IMR-90 (cell line): ENCODE measurements around the gene KCNH2. TPM values are rescaled to one million over a fixed set of nuclear protein-coding genes. Genes with fewer than 3 reads are reported as not detected.

Experiments used
- ATAC-seq: fragments of 200-7000 bp; cut with Tn5 transposase; 2 replicates; pipeline ENCODE4 v1.9.1; 2020; ENCODE audit warnings: low read depth, mild to moderate bottlenecking, moderate library complexity
- BruUV-seq: library from RNA; stranded (reverse); fragments of 400-500 nt; replicated peaks from 2 replicates; lab custom pipeline; 2021; lab: Mats Ljungman, UMichigan
- CTCF ChIA-PET: fragments of 300-600 bp; formaldehyde crosslinking; extraction: SDS; loops from one replicate; lab custom pipeline; 2021; ENCODE audit warnings: antibody characterized with exemption; lab: Yijun Ruan, JAX
- POLR2A ChIA-PET: fragments of 300-600 bp; sonication (Branson Sonifier 250); formaldehyde crosslinking; loops from one replicate; lab custom pipeline; 2022; ENCODE audit warnings: antibody characterized with exemption; ENCODE audit not compliant: unreplicated experiment; lab: Charles Lee
- DNase-seq: peaks from one replicate; pipeline ENCODE4 v3.0.0; 2013
- H2AFZ ChIP-seq: replicated peaks from 2 replicates; pipeline ENCODE3; 2013; ENCODE audit warnings: low read length, mild to moderate bottlenecking; ENCODE audit not compliant: poor library complexity
- H2AK5ac ChIP-seq: 2 replicates; pipeline ENCODE4 v1.6.1; 2013; ENCODE audit warnings: low read depth, low read length, inconsistent platforms
- H2AK9ac ChIP-seq: replicated peaks from 2 replicates; pipeline ENCODE3; 2013; ENCODE audit warnings: mild to moderate bottlenecking, low read depth, low read length, moderate library complexity; ENCODE audit not compliant: poor library complexity
- H2BK120ac ChIP-seq: 2 replicates; pipeline ENCODE4 v1.6.1; 2013; ENCODE audit warnings: low read depth, low read length, inconsistent platforms
- H2BK15ac ChIP-seq: 3 replicates; pipeline ENCODE4 v1.6.1; 2013; ENCODE audit warnings: low read depth, low read length, inconsistent platforms
- H2BK20ac ChIP-seq: 2 replicates; pipeline ENCODE4 v1.6.1; 2013; ENCODE audit warnings: low read depth, mild to moderate bottlenecking, inconsistent platforms, low read length, moderate library complexity
- H2BK5ac ChIP-seq: 2 replicates; pipeline ENCODE4 v1.6.1; 2013; ENCODE audit warnings: mild to moderate bottlenecking, low read depth, low read length, inconsistent platforms; ENCODE audit not compliant: poor library complexity, severe bottlenecking
- H3K14ac ChIP-seq: replicated peaks from 2 replicates; pipeline ENCODE4 v1.6.1; 2013; ENCODE audit warnings: low read depth, low read length, inconsistent platforms
- H3K18ac ChIP-seq: 2 replicates; pipeline ENCODE4 v1.6.1; 2013; ENCODE audit warnings: low read depth, low read length, control low read depth
- H3K23ac ChIP-seq: 2 replicates; pipeline ENCODE4 v1.6.1; 2013; ENCODE audit warnings: low read depth, low read length, inconsistent platforms
- H3K27ac ChIP-seq: 2 replicates; pipeline ENCODE4 v1.5.1; 2013; ENCODE audit warnings: mild to moderate bottlenecking, control low read depth, low read length; ENCODE audit not compliant: insufficient read depth
- H3K27me3 ChIP-seq: 2 replicates; pipeline ENCODE4 v1.6.1; 2013; ENCODE audit warnings: low read length; ENCODE audit not compliant: control insufficient read depth, insufficient read depth
- H3K36me3 ChIP-seq: 2 replicates; pipeline ENCODE4 v1.6.1; 2013; ENCODE audit warnings: low read length, mixed read lengths; ENCODE audit not compliant: control insufficient read depth, insufficient read depth
- H3K4ac ChIP-seq: 2 replicates; pipeline ENCODE4 v1.6.1; 2013; ENCODE audit warnings: low read depth, low read length, inconsistent platforms
- H3K4me1 ChIP-seq: 2 replicates; pipeline ENCODE4 v1.6.1; 2013; ENCODE audit warnings: low read length, mixed read lengths; ENCODE audit not compliant: control insufficient read depth, insufficient read depth
- H3K4me2 ChIP-seq: 2 replicates; pipeline ENCODE4 v1.6.1; 2013; ENCODE audit warnings: low read depth, mild to moderate bottlenecking, control low read depth, low read length, moderate library complexity
- H3K4me3 ChIP-seq: 2 replicates; pipeline ENCODE4 v1.5.1; 2013; ENCODE audit warnings: low read depth, mild to moderate bottlenecking, control low read depth, low read length, moderate library complexity; ENCODE audit not compliant: insufficient read depth
- H3K56ac ChIP-seq: 2 replicates; pipeline ENCODE4 v1.6.1; 2013; ENCODE audit warnings: low read length, inconsistent platforms; ENCODE audit not compliant: insufficient read depth; ENCODE audit errors: extremely low read depth
- H3K79me1 ChIP-seq, 2 experiments: 2 replicates each; pipeline ENCODE4 v1.6.1; 2013; ENCODE audit warnings: low read length in 2 of 2, inconsistent platforms in 1 of 2, low read depth in 1 of 2
- H3K9ac ChIP-seq: 2 replicates; pipeline ENCODE4 v1.6.1; 2013; ENCODE audit warnings: low read depth, low read length, control low read depth
- H3K9me1 ChIP-seq: 2 replicates; pipeline ENCODE4 v1.6.1; 2013; ENCODE audit warnings: low read length, inconsistent platforms; ENCODE audit not compliant: insufficient read depth
- H3K9me3 ChIP-seq: 2 replicates; pipeline ENCODE4 v1.6.1; 2013; ENCODE audit warnings: low read length; ENCODE audit not compliant: control insufficient read depth, insufficient read depth
- H4K20me1 ChIP-seq: 2 replicates; pipeline ENCODE4 v1.6.1; 2013; ENCODE audit warnings: low read length, inconsistent platforms; ENCODE audit not compliant: insufficient read depth
- H4K5ac ChIP-seq: 2 replicates; pipeline ENCODE4 v1.6.1; 2013; ENCODE audit warnings: mild to moderate bottlenecking, low read depth, low read length, control low read depth
- H4K8ac ChIP-seq, 2 experiments: 2 replicates each; pipeline ENCODE4 v1.6.1; 2013; ENCODE audit warnings: low read depth in 2 of 2, low read length in 2 of 2, control low read depth in 1 of 2, inconsistent platforms in 1 of 2
- H4K91ac ChIP-seq: 2 replicates; pipeline ENCODE4 v1.6.1; 2013; ENCODE audit warnings: low read depth, low read length, inconsistent platforms; ENCODE audit not compliant: insufficient read depth
- BHLHE40 ChIP-seq: fragments of 150-350 bp; IDR thresholded peaks from 2 replicates; pipeline ENCODE4 v1.6.1; 2016; ENCODE audit warnings: mild to moderate bottlenecking, low read depth, low read length
- CEBPB ChIP-seq: IDR thresholded peaks from 2 replicates; pipeline ENCODE4 v1.6.1; 2012; ENCODE audit warnings: low read depth, low read length, improper control_type of control experiment
- CHD1 ChIP-seq: IDR thresholded peaks from 2 replicates; pipeline ENCODE4 v1.6.1; 2012; ENCODE audit warnings: low read depth, low read length, improper control_type of control experiment
- MAZ ChIP-seq: IDR thresholded peaks from 2 replicates; pipeline ENCODE4 v1.6.1; 2012; ENCODE audit warnings: low read depth, mild to moderate bottlenecking, low read length, improper control_type of control experiment, moderate library complexity, borderline replicate concordance
- MXI1 ChIP-seq: IDR thresholded peaks from 2 replicates; pipeline ENCODE4 v1.6.1; 2012; ENCODE audit warnings: low read depth, mild to moderate bottlenecking, low read length, moderate library complexity, borderline replicate concordance
- NFE2L2 ChIP-seq: fragments of 150-350 bp; IDR thresholded peaks from 2 replicates; pipeline ENCODE4 v1.6.1; 2016; ENCODE audit warnings: low read depth, mild to moderate bottlenecking, low read length
- POLR2A ChIP-seq: IDR thresholded peaks from 2 replicates; pipeline ENCODE4 v1.6.1; 2012; ENCODE audit warnings: mild to moderate bottlenecking, low read depth, low read length
- RAD21 ChIP-seq: IDR thresholded peaks from 2 replicates; pipeline ENCODE4 v1.6.1; 2012; ENCODE audit warnings: low read length, improper control_type of control experiment
- RCOR1 ChIP-seq: IDR thresholded peaks from 2 replicates; pipeline ENCODE4 v1.6.1; 2012; ENCODE audit warnings: mild to moderate bottlenecking, low read length, improper control_type of control experiment; ENCODE audit not compliant: insufficient replicate concordance
- RFX5 ChIP-seq: IDR thresholded peaks from 2 replicates; pipeline ENCODE4 v1.8.0; 2012; ENCODE audit warnings: low read depth, mild to moderate bottlenecking, low read length, moderate library complexity
- SMC3 ChIP-seq: fragments of 150-350 bp; IDR thresholded peaks from 2 replicates; pipeline ENCODE4 v1.6.1; 2016; ENCODE audit warnings: low read depth, mild to moderate bottlenecking, antibody characterized with exemption, low read length, moderate library complexity
- WGBS, 2 experiments: methylation state at CpG; one replicate each; pipeline versions ENCODE4 v1.1.5 to v1.1.7; 2013; ENCODE audit warnings: missing lambda C conversion rate in 2 of 2; ENCODE audit not compliant: insufficient read length in 1 of 2; ENCODE audit errors: extremely low coverage in 2 of 2; 5-methylcytosine and 5-hydroxymethylcytosine counted together
- dilution Hi-C: fragments of 300-500 bp; cut with HindIII; formaldehyde crosslinking; loops from one replicate; pipeline ENCODE4 v1.14.3; 2018; ENCODE audit warnings: low sequenced_read_pairs; ENCODE audit not compliant: unreplicated experiment
- in situ Hi-C: fragments of 300-500 bp; cut with MboI; formaldehyde crosslinking; loops from 3 replicates; pipeline ENCODE4 v1.14.3; 2019; ENCODE audit warnings: low sequenced_read_pairs, inconsistent platforms, mixed read lengths
- intact Hi-C: fragments of 100-400 bp; cut with micrococcal nuclease; formaldehyde crosslinking; loops from 2 replicates; pipeline ENCODE4 v1.10.0; 2022
- polyA plus RNA-seq, 3 experiments: library from polyadenylated mRNA; depleted of rRNA; stranded (reverse); fragments of >200 nt; gene quantifications; 2 replicates each; pipeline ENCODE4 v1.2.3, GENCODE V29; 2012; ENCODE audit warnings: low replicate concordance in 1 of 3
- total RNA-seq: library from RNA; depleted of rRNA; stranded (reverse); fragments of >200 nt; gene quantifications from 2 replicates; pipeline ENCODE4 v1.2.3, GENCODE V29; 2012
- TF ChIP-seq, protein P1 (sequence below): fragments of 150-350 bp; IDR thresholded peaks from 2 replicates; pipeline ENCODE4 v1.6.1; 2017; ENCODE audit warnings: mild to moderate bottlenecking, antibody characterized with exemption, low read length, low read depth

Gene KCNH2
- total and polyA plus RNA-seq, 2 of the 4 experiments (the other 2 are of a cell fraction): 0.90 to 2.1 TPM

DNA sequence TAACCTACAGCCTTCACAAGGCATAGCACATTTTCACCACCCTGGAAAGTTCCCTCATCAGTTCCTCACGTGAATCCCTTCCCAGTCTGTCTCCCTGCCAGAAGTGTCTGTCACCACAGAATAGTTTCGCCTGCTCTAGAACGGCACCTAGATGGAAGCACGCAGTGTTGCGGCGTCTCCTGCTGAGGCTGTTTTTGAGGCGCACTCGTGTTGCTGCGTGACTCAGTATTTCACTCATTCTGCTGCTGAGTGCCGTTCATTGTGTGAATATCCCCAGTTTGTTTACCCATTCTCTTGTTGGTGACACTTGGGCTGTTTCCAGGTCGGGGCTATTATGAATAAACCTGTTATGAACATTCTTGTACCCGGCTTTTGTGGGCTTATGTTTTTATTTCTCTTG is 25.5 kb upstream of the KCNH2 start:
- no peak for ATAC-seq
- intact Hi-C loops: no loop called here
- Histone ChIP-seq H4K20me1 (no peaks in the 10 kb centered on the region), H3K9me3 (no peaks in the 10 kb centered on the region), H4K8ac (no peak overlapping the region), H2BK120ac (no peak overlapping the region), H3K4me3 (no peak overlapping the region), H3K18ac (no peak overlapping the region), H3K56ac (no peak overlapping the region), H2BK5ac (no peak overlapping the region), H3K4ac (no peak overlapping the region), H2AK5ac (no peak overlapping the region), H2BK20ac (no peak overlapping the region), H3K23ac (no peak overlapping the region), H3K9me1 (no peaks in the 10 kb centered on the region), H2AFZ (no peak overlapping the region), H4K5ac (no peak overlapping the region), H3K4me2 (no peak overlapping the region), H3K9ac (no peak overlapping the region), H4K91ac (no peak overlapping the region), H3K27me3 (peaks cover 22% of the 10 kb centered on the region), H3K79me1 (no peaks in the 10 kb centered on the region), H3K27ac (no peak overlapping the region), H2BK15ac (no peak overlapping the region), H3K14ac (no peak overlapping the region), H3K4me1 (no peaks in the 10 kb centered on the region), H2AK9ac (no peak overlapping the region), H3K36me3 (no peaks in the 10 kb centered on the region)
- no peak for DNase-seq
- 85% methylated on average over 9 of the region's 12 CpGs; no CpG with 5 or more reads in 1 of the 2 experiments for WGBS, 2 experiments
- no TSS peak for BruUV-seq
- ChIA-PET CTCF (no interaction called here), POLR2A (no interaction called here)
- in situ Hi-C loops: no loop called here
- dilution Hi-C loops: no loop called here
- TF ChIP-seq CEBPB (no peak), SMC3 (no peak), RFX5 (no peak), MAZ (no peak), NFE2L2 (no peak), RCOR1 (no peak), CHD1 (no peak), POLR2A (no peak), BHLHE40 (no peak), RAD21 (no peak), MXI1 (no peak)
- TF ChIP-seq, protein P1, sequence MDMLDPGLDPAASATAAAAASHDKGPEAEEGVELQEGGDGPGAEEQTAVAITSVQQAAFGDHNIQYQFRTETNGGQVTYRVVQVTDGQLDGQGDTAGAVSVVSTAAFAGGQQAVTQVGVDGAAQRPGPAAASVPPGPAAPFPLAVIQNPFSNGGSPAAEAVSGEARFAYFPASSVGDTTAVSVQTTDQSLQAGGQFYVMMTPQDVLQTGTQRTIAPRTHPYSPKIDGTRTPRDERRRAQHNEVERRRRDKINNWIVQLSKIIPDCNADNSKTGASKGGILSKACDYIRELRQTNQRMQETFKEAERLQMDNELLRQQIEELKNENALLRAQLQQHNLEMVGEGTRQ: no peak
